Measurements from ENCODE around the gene NEO1. TPM values are rescaled to one million over a fixed set of nuclear protein-coding genes. Genes with fewer than 3 reads are reported as not detected.

The NEO1 gene
- total RNA-seq, 1 donor from 2014 or later, result 2.3 TPM

DNA sequence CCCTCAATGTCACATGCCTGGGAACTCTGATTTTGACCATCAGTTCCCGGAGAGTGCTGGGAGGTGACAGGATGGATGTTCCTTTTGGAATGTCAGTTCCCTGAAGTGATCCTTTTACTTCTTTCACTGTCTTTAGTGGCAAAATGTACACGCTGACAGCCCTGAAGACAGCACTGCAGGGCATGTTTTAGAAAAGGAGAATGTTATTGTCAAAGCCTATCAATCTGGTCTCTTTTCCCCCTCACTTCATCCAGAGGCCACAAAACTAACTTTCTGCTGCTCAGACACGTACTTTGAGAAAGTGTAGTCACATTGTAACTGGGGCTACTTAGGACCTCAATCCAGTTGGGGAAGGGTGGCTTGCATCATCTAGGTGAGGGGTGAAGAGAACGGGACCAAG, 14.0 kb upstream of the NEO1 start:
- H3K27ac Mint-ChIP-seq, result no peak overlapping the region
- peaks cover 17% of the 10 kb centered on the region for H3K27me3 Mint-ChIP-seq
- CTCF ChIA-PET, result no interaction called here
- TF ChIP-seq, protein P1, sequence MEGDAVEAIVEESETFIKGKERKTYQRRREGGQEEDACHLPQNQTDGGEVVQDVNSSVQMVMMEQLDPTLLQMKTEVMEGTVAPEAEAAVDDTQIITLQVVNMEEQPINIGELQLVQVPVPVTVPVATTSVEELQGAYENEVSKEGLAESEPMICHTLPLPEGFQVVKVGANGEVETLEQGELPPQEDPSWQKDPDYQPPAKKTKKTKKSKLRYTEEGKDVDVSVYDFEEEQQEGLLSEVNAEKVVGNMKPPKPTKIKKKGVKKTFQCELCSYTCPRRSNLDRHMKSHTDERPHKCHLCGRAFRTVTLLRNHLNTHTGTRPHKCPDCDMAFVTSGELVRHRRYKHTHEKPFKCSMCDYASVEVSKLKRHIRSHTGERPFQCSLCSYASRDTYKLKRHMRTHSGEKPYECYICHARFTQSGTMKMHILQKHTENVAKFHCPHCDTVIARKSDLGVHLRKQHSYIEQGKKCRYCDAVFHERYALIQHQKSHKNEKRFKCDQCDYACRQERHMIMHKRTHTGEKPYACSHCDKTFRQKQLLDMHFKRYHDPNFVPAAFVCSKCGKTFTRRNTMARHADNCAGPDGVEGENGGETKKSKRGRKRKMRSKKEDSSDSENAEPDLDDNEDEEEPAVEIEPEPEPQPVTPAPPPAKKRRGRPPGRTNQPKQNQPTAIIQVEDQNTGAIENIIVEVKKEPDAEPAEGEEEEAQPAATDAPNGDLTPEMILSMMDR (IDR thresholded peaks at IDR 0.05), result no peak
- intact Hi-C loops (cut with micrococcal nuclease), result no loop called here
- no peaks in the 10 kb centered on the region for H3K9me3 Mint-ChIP-seq
- no peak overlapping the region for H3K4me3 Mint-ChIP-seq
- no peaks in the 10 kb centered on the region for H3K4me1 Mint-ChIP-seq
- DNase-seq (no peak), ATAC-seq (ENCODE audit: low read depth) (no peak)
- H3K36me3 Mint-ChIP-seq (ENCODE audit: low read depth), result no peaks in the 10 kb centered on the region
- POLR2A ChIA-PET, result no interaction called here

DNA sequence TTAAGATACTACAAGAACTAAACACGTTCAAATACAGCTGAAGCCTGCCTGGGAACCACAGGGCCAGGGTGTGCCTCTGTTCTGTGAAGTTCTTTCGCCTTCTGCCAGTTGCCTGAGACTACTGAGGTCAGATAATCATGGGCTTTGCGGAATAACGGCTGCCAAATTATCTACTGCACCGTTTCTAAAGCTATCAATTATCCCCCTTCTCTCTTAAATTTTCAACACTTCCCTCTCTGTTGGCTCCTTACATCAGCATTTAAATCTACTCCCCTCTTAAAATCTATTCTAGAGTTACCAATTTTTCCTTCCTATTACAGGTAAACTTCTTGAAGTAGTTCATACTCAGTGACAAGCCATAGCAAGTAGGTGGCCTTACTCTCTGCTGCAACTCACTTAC, 6.2 kb upstream of the NEO1 start:
- no peaks in the 10 kb centered on the region for H3K36me3 Mint-ChIP-seq (ENCODE audit: low read depth)
- ATAC-seq (ENCODE audit: low read depth) (no peak), DNase-seq (no peak)
- no peaks in the 10 kb centered on the region for H3K4me1 Mint-ChIP-seq
- CTCF ChIA-PET, result no interaction called here
- no peak overlapping the region for H3K4me3 Mint-ChIP-seq
- H3K27ac Mint-ChIP-seq, result no peak overlapping the region
- peaks cover 28% of the 10 kb centered on the region for H3K27me3 Mint-ChIP-seq
- H3K9me3 Mint-ChIP-seq, result no peaks in the 10 kb centered on the region
- TF ChIP-seq, protein P1 (IDR thresholded peaks at IDR 0.05), result no peak
- POLR2A ChIA-PET, result no interaction called here
- intact Hi-C loops (cut with micrococcal nuclease), result no loop called here

DNA sequence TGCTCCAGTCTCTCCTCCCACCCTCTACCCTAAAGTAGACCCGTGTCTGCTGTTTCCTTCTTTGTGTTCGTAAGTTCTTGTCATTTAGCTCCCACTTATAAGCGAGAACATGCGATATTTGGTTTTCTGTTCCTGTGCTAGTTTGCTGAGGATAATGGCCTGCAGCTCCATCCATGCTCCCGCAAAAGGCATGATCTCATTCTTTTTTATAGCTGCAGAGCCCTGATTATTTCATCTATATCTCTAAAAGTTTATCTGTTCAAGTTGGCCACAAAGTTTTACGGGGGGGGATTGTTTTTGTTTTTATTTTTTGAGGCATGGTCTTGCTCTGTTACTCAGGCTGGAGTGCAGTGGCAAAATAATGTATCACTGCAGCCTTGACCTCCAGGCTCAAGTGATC, 4.4 kb upstream of the NEO1 start:
- Mint-ChIP-seq H3K4me3 (no peak overlapping the region), H3K27ac (no peak overlapping the region)

DNA sequence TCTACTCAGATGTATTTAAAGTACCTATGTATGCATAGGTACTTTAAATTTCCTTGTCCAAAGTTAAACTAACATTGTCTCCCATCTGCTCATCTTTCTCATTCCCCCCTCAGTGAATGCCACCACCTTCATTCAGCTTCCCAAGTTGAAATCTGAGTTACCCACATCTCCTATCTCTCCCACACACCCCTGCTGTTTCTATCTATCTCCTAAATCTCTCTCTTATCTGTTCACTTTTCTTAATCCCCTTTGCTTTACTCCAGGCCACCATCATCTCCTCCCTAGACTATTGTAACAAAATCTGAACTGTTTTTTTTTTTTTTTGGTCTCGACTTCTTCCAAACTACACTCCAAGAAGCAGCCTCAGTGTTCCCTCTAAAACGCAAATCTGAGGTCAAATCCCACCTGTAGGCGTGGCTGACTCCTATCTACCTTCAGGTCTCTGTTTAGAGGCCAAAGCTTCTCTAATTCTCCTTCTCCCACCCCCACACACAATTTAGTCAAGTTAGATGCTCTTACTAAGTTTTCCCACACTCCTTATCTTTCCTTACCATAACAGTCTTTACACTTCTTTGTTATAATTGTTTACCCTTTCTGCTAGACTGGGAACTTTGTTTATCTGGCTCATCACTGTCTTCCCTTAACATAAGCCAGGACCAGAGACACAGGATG, 3.5 kb upstream of the NEO1 start:
- ChIA-PET POLR2A (no interaction called here), CTCF (no interaction called here)
- TF ChIP-seq, protein P1 (IDR thresholded peaks at IDR 0.05), result no peak
- Mint-ChIP-seq H3K4me1 (peaks cover 9% of the 10 kb centered on the region), H3K27me3 (peaks cover 37% of the 10 kb centered on the region), H3K27ac (no peak overlapping the region), H3K4me3 (no peak overlapping the region), H3K36me3 (ENCODE audit: low read depth) (no peaks in the 10 kb centered on the region), H3K9me3 (no peaks in the 10 kb centered on the region)
- no peak for DNase-seq
- intact Hi-C loops (cut with micrococcal nuclease), result no loop called here
- no peak for ATAC-seq (ENCODE audit: low read depth)

More for the DNA sequence above, 4.4 kb upstream of the NEO1 start:
- H3K36me3 Mint-ChIP-seq (ENCODE audit: low read depth), result no peaks in the 10 kb centered on the region
- peaks cover 2% of the 10 kb centered on the region for H3K4me1 Mint-ChIP-seq
- CTCF ChIA-PET, result no interaction called here
- DNase-seq, result no peak
- TF ChIP-seq, protein P1 (IDR thresholded peaks at IDR 0.05), result no peak
- no peaks in the 10 kb centered on the region for H3K9me3 Mint-ChIP-seq
- peaks cover 30% of the 10 kb centered on the region for H3K27me3 Mint-ChIP-seq
- POLR2A ChIA-PET, result no interaction called here
- intact Hi-C loops (cut with micrococcal nuclease), result no loop called here
- ATAC-seq (ENCODE audit: low read depth), result no peak

DNA sequence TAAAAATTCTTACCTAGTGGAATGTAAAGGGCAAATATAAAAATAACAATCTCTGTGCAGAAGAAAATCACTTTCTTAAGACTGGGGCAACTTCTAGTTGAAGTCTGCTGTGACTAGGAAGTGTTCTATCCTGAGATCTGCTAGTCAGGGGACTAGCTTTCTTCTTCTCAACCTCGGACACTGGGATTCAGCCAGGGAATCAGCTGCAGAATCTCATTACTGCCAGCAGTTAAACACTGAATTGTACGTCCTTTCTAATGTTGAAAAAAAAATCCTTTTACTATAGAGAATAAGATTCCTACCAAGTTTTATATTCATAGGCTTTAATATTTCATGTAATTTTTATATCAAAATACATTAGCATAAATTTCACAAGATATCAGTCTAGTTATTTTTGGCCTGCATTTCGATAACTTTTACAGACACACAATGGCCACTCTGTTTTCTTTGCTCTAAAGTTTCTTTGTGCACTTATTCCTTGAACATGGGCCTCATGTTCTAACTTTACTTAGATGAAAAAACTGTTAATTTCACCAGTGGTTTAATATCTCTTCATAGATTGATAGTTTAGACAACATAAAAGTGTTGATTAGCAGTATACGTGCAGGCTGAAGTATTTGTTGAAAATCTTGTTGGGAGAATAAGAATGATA, 2.6 kb upstream of the NEO1 start:
- H3K9me3 Mint-ChIP-seq, result no peaks in the 10 kb centered on the region
- H3K36me3 Mint-ChIP-seq (ENCODE audit: low read depth), result no peaks in the 10 kb centered on the region
- peaks cover 9% of the 10 kb centered on the region for H3K4me1 Mint-ChIP-seq
- intact Hi-C loops (cut with micrococcal nuclease), result loop anchor here (5.0 kb wide), 2 partner anchors 362 to 583 kb away; partner anchors contain the start of genes BBS4, HIGD2B and NPTN
- TF ChIP-seq, protein P1 (IDR thresholded peaks at IDR 0.05), result no peak
- DNase-seq (no peak), ATAC-seq (ENCODE audit: low read depth) (no peak)
- H3K4me3 Mint-ChIP-seq, result no peak overlapping the region
- ChIA-PET CTCF (no interaction called here), POLR2A (no interaction called here)
- H3K27me3 Mint-ChIP-seq, result peaks cover 37% of the 10 kb centered on the region
- H3K27ac Mint-ChIP-seq, result no peak overlapping the region

Measured in activated B cell treated with CpG ODN at 0.5 μM for 24 hours (primary cell).